HG03064 (cell line): ENCODE measurements around the gene VPS26A.
"Not testable (repeated sequence)": the region's sequence is repeated elsewhere in the genome, so short reads cannot be mapped to it uniquely, and the experiment has no call there.

Source experiments
- ATAC-seq: cut with Tn5 transposase; IDR thresholded peaks from one replicate; pipeline ENCODE4 v1.9.1; 2021; ENCODE audit warnings: low read depth; ENCODE audit not compliant: unreplicated experiment

VPS26A gene

GRCh38 chr10:69172241-69172982 is 48.4 kb downstream of the VPS26A start:
- ATAC-seq: peak; percentile 67

GRCh38 chr10:69175326-69175725 is 51.3 kb downstream of the VPS26A start:
- ATAC-seq: not testable (repeated sequence)

GRCh38 chr10:69176823-69177222 is 52.8 kb downstream of the VPS26A start:
- ATAC-seq: no peak

GRCh38 chr10:69179089-69179742 is 55.2 kb downstream of the VPS26A start:
- peak; percentile 2 for ATAC-seq

GRCh38 chr10:69179743-69180524 is 56.0 kb downstream of the VPS26A start, which contains the start of gene SUPV3L1:
TSS of gene SUPV3L1 (plus strand) at chr10:69180234. CDS start at chr10:69180292, 58 bp downstream.
- peak; percentile 83 for ATAC-seq

GRCh38 chr10:69180525-69181204 is 56.7 kb downstream of the VPS26A start:
- ATAC-seq: no peak

GRCh38 chr10:69181433-69181832 is 57.5 kb downstream of the VPS26A start:
- ATAC-seq: no peak

- ATAC-seq: no peak
Observed at GRCh38 chr10:69182005-69182404, 58.0 kb downstream of the VPS26A start.

- ATAC-seq: no peak
Observed at GRCh38 chr10:69186524-69186923, 62.5 kb downstream of the VPS26A start.

GRCh38 chr10:69201045-69201444 is 77.1 kb downstream of the VPS26A start:
- no peak for ATAC-seq

- ATAC-seq: no peak
Observed at GRCh38 chr10:69202332-69202731, 78.4 kb downstream of the VPS26A start.

- ATAC-seq: no peak
Observed at GRCh38 chr10:69208761-69209160, 84.8 kb downstream of the VPS26A start.

- no peak for ATAC-seq
Observed at GRCh38 chr10:69209787-69210484, 86.0 kb downstream of the VPS26A start.

- no peak for ATAC-seq
Observed at GRCh38 chr10:69211104-69211503, 87.1 kb downstream of the VPS26A start.

- no peak for ATAC-seq
Observed at GRCh38 chr10:69211524-69211923, 87.5 kb downstream of the VPS26A start.

GRCh38 chr10:69213591-69214311 is 89.8 kb downstream of the VPS26A start:
- ATAC-seq: no peak

- no peak for ATAC-seq
Observed at GRCh38 chr10:69214666-69215131, 90.7 kb downstream of the VPS26A start.

GRCh38 chr10:69215405-69216171 is 91.6 kb downstream of the VPS26A start:
- no peak for ATAC-seq
